Activated CD8-positive, alpha-beta memory T cell treated with anti-CD3 and anti-CD28 coated beads, Interleukin-2, amount 50 U/mL, for 24 hours (primary cell): Measurements from ENCODE around the gene LENEP.

ENCODE experiments used
- DNase-seq: peaks from one replicate; pipeline ENCODE4 v3.0.0-alpha.2; 2020; ENCODE audit errors: extremely low read depth

The LENEP gene

DNA sequence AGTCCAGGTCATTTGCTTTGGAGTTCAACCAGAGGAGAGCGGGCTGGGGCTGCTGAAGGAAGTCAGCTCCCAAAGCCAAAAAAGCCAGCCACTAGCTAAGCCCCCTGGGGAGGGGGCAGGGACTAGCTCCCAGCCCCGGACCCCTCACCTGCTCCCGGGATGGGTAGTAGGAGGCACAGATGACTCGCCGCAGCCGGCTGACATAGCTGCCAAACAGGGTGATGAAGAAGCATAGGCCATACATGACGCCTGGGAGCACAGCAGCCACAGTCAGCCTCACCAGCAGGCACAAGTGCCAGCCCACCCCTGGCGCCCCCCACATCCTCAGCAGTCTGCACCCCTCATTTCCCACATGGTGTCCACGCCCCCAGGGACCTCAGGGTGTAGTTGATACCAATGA, 32.8 kb downstream of the LENEP start:
- DNase-seq, result no peak

- DNase-seq, result no peak
These were observed 33.2 kb downstream of the LENEP start for GRCh38 chr1:155026588-155026987.

- DNase-seq, result no peak
These were observed 36.3 kb downstream of the LENEP start for GRCh38 chr1:155029513-155030242.

- no peak for DNase-seq
These were observed 36.9 kb downstream of the LENEP start for GRCh38 chr1:155030243-155030795.

DNA sequence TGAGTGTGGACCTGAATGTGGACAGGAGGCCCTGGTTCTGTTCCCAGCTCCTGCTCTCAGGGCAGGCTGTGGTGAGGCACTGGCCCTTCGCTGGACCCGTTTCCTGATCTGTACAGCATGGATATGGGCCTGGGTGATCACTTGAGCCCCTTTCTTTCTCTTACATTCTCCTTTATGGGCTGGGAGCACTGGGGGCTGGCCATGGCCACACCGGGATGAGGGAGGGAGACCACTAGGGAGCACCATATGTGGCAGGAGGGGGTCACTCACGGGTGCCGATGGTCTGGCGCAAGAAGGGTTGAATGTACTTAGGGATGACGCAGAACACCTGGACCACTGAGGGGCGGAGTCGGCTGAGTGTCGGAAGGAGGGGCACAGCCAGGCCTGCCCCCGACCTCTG, 37.5 kb downstream of the LENEP start:
- DNase-seq, result no peak

- DNase-seq, result no peak
These were observed 39.5 kb downstream of the LENEP start for GRCh38 chr1:155032886-155033285.

- no peak for DNase-seq
These were observed 40.1 kb downstream of the LENEP start, which contains the start of the genes DCST1 and DCST2 for GRCh38 chr1:155033524-155033923. Gene DCST1, plus strand, starts transcription at chr1:155033824. Its CDS starts 213 bp downstream, at chr1:155034037. Gene DCST2, minus strand, starts transcription at chr1:155033781. Its CDS starts 80 bp downstream, at chr1:155033701.

GRCh38 chr1:155034318-155035208, 41.2 kb downstream of the LENEP start:
- DNase-seq, result no peak

- no peak for DNase-seq
These were observed 42.5 kb downstream of the LENEP start for GRCh38 chr1:155035936-155036335.

DNA sequence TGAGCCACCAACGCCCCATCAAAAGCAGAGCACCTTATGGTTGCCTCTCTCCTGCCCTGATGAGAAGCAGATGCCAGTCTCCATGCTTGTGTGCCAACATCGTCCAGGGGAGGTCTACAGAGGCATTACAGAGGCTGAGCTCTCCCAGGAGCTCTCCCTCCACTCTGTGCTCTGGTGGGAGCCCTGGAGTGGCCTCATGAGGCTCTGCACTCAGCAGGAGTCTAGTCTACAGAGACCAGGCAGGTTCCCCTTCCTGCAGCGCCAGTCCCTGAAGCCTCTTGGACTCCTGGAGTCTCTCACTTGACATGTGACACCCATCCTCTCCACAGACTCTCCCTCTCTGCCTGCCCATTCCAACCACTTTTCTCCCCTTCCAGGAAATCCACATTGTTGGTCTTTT, 43.7 kb downstream of the LENEP start:
- no peak for DNase-seq

GRCh38 chr1:155037851-155038441, 44.6 kb downstream of the LENEP start:
- no peak for DNase-seq

GRCh38 chr1:155038602-155039307, 45.4 kb downstream of the LENEP start:
- no peak for DNase-seq

GRCh38 chr1:155039308-155039669, 45.9 kb downstream of the LENEP start:
- DNase-seq, result no peak

DNA sequence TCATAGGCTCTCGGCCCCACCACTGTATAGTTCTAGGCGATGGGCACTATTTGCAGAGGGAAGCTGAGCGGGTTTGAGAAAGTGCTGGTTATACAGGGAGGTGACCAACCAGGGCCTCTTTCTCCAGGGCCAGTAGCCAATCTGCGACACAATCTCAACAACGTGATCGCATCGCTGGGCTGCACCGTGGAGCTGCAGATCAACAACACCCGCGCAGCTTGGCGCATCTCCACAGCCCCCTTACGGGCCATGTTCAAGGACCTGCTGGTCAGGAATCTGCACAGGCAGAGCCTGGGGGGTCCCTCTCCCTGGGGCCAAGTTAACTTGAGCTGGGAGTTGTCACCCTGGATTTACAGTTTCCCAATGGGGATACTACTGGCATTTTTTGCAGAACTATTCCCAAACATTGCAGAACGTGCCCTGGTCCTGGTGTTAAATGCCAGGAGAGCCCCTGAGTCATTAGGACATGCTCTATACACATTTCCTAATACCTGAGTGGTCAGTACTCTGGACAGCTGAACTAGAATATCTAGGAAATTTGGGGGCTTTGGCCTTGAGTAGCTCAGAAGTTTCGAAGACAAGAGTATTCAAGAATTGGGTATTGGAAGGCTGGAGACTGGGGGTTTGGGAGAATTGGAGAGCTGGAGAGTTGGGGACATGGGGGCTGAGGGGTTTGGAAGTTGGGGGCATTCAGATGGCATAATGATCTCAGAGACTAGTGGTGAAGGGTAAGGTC, 47.1 kb downstream of the LENEP start:
- no peak for DNase-seq

GRCh38 chr1:155042789-155043188, 49.4 kb downstream of the LENEP start:
- no peak for DNase-seq

DNA sequence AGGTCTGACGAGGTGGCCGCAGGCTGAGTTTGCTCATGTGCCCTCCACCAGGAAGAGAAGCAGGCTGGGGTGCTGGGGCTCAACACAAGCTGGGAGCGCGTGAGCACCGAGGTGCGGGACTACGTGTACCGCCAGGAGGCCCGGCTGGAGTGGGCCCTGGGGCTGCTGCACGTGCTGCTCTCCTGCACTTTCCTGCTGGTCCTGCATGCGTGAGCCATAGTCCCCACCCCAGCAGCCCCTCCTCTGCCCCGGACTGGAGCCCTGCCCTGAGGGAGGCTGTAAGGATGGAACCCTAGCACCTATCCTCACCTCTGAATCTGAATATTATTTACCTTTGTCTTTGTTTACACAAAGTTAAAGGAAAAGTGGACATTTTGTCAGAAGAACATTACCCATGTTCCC, 49.9 kb downstream of the LENEP start:
- no peak for DNase-seq

- DNase-seq, result no peak
These were observed 50.4 kb downstream of the LENEP start for GRCh38 chr1:155043793-155044192.
